HG02943 (cell line): ENCODE data around the gene ETNK2.

Experiments
- ATAC-seq: cut with Tn5 transposase; IDR thresholded peaks from one replicate; pipeline ENCODE4 v1.9.1; 2021; ENCODE audit warnings: mild to moderate bottlenecking, low read depth, moderate library complexity; ENCODE audit not compliant: unreplicated experiment

Gene ETNK2

DNA sequence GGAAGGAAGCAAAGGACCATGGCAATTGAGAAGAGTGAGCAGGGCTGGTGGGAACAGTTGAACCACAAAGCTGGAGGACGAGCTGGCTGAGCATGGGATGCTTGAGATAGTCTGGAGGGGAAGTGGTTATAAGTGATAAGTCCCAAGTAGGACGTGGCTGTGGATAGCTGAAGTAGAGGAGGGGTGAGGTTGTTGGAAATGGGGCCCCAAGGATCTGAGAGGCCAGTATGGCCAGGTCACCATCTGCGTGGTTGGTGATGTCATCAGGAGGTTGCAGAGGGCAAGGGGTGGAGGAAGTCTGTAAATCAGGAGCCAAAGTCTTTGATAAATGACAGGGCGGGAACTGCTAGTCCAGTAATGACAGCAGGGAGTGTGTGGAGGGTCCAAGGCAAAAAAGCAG is 25.3 kb upstream of the ETNK2 start:
- no peak for ATAC-seq

DNA sequence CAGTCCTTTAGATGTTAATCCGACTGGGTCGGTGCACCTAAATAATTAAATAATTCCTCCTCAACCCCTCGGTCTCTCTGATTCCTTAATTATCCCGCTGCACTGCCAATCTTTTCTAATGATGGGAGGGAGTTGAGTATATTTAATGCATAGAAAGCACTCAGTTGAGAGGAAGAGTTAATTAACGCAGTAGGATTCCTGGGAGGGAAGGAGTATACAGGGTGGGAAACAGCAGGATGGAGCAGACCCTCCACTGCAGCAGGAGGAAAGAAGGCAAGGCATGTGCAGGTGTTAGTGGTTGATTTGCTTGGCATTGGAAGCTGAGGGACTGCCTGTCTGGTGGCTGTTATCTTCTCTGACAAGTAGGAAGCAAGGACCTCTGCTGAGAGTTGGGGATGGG is 24.2 kb upstream of the ETNK2 start:
- no peak for ATAC-seq

DNA sequence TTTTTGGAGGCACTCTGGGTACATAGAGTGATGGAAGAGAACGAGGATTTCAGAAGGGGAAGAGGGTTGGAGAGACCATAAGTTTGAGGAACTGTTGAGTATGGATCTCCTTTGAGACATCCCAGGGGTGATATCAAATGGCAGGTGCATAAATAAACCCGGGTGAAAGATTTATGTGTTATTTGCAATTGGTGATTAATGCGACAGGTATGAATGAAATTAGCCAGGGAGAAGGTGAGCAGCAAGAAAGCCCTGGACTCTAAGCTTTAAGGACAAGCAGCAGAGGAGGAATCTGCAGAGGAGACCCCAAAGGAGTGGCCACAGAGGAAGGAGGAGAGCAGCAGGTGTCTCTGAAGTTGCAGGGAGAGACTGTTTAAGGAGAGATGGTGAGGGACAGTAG is 23.1 kb upstream of the ETNK2 start:
- no peak for ATAC-seq

DNA sequence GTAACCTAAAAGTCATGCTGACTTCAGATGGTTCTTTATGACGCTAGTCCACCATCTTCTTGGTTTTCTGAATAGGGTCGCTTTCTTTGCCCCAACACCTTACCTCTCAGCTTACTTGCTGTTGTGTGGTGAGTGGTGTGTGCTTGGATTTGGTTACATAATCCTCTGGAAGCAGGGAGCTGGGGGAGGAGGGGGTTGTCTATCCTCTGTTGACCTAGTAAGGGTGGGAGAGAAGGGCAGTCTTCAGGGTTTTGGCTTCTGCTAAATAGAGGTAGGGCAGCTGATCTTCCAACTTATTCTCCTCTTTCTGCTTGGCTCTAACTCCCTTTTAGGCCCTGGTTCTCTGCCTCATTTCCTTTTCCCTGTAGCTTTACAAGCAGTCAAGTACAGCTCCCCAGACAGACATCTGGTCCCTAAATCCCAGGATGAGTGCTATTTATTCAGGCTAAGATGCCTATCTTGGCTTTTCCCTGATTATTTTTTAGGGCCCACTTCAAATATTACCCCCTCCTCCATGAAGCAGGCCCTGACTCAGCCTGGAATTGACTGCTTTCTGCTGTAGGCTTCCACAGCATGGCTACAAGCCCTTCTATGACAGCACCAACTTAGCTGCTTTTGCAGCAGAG is 20.7 kb upstream of the ETNK2 start:
- no peak for ATAC-seq

DNA sequence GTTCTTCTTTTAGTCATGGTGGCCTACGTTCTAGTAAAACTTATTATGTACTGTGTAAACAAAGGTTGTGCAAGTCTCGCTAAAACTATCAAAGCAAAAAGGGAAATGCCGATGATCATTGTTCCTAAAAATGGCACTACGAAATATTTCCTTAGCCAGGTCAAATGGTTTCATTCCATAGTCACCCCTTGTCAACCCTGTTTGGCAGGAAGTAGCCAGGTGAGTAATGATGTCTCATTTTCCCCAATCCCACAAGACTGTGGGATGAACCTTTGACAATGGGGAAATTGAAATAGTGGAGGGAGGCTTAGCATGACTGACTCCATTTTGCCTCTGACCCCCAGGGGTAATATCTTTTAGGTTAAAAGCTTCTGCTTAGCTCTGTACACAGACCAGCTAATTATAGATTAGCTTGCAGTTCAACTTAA is 19.9 kb upstream of the ETNK2 start:
- ATAC-seq: no peak

DNA sequence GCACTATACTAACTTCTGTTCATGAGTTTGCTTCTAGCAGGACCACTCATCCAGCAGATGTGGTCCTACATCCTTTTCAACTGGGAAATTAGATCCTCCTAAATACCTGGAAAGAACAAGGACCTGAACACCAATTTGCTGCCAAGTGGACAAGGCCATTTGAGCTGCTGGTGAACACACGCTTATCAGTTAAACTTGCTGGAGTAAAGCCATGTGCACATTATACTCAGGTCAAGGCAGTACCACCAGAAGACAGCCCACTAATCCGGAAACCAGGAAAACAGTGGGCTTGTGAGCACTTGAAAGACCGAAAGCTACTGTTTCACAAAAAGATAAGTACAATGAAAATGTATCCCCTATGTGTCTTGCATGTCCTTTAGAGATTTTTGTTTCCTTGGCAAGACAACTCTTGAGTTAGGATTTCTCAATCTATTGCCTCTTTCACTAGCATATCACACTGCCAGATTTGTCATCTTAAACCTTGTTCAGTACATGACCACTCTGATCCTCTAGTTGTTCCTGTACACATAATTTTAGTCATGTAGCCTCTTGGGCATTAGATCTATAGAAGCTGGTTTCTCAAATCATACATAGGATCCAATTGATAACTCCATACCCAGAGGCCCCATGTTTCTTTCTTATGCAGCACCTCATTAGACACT is 18.8 kb upstream of the ETNK2 start:
- no peak for ATAC-seq

DNA sequence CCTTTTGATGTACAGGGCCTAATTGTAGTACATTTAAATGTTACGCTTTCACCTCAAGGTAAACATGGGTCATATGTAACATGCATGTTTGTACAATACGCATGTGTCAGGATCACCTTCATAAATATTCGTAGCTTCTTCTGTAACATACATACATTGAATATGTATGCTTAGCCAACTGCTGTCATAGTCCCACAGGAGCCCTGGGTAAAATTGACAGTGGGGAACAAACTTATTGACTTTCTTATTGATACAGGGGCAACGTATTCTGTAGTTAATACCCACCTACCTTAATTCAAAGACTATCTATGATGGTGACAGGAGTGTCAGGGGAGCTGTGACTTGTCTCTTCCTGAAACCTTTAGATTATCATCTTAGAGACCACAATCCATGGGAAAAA is 18.0 kb upstream of the ETNK2 start:
- ATAC-seq: no peak

DNA sequence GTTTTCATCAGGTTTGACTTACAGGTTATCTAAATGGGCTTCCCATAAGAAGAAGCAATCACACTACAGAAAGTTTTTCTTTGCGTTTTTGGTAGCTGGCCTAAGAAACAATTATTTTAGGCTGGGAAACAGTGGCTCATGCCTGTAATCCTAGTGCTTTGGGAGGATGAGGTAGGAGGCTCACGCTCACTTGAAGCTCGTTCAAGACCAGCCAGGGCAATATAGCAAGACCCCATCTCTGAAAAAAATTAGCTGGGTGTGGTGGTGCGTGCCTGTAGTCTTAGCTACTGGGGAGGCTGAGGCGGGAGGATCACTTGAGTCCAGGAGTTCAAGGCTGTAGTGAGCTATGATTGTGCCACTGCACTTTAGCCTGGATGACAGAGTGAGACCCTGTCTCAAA is 15.9 kb upstream of the ETNK2 start:
- no peak for ATAC-seq

DNA sequence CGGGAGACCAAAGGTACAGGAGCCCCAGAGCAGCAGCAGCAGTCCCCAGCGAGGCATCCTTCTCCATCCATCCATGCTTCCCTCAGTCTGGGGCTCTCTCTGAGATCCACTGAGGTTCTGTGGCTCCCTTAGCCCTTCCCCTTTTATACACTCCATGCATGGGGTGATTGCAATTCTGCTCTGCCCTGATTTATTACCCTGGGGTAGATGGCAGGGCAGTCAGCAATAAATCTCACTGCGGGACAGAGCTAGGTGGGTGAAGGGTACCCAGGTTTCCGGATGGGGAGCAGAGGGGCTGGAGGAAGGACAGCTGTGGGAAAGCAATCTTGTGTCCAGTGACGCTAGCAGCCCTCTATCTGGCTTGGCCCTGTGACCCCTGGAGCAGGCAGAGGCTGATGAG is 14.4 kb upstream of the ETNK2 start, which contains the start of gene REN:
Gene REN (minus strand): TSS at position 119 of the 400 bp plus-strand sequence. CDS start 44 bp downstream, at position 75.
- no peak for ATAC-seq

DNA sequence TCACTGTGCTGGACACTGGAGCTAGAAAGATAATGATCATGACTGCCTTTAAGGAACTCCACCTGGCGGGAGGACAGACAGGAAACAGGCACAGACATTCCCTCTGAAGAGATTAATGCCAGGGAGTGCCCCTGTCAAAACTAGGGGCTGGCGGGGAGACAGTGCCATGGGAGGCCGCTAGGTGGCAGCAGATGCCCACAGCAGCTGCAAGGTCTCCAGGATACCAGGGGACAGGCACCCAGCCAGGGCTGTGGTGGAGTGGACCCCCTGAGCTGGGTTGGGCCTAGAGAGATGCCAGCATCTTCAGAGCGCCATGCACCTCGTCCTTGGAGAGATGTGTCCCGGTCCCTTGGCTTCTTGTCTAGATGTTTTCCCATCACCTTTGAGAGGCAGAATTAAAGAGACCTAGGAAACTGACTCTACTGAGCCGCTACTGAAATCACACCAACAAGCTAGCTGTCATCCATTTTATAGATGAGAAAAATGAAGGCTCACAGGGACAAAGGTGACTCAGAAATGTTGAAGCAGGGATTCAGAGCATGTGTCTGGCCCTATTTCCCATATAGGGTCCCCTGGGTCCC is 10.7 kb upstream of the ETNK2 start:
- no peak for ATAC-seq

DNA sequence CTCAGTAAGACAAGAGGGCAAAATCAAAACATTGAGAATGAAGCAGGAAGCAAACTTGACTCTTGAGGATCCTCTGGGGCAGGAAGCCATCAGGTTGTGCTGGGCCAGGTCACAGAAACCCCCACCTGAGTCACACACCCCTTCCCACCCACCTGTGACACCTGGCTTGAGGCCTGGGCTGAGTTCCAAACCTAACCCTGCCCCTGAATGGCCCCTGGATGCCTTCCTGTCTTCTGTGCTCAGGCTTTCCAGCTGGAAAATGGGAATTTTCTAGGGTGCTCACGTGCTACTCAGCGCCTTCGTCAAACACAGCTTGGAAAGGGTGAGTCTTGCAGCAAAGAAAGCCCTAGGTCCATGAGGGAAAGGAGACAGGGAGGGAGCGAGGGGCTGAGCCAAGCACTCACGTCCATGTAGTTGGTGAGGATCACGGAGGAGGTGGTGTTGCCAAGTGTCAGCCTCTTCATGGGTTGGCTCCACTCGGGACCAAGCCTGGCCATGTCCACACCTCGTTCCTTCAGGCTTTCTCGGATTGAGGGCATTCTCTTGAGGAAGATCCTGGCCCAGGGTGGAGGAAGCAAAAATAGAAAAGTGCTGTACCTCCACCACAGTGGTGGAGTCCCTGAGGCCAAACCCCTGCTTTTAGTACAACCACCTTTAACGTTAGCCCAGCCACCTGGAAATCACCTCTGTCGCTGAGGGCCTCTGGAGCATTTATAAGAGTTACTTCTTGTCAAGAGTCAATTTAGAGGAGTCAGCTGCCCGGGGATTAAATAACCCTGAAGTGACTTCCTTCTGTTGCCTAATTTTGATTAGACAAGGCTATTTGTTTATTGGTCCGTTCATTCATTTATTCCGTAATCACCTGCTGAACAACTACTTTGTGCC is 10.0 kb upstream of the ETNK2 start:
- ATAC-seq: no peak

DNA sequence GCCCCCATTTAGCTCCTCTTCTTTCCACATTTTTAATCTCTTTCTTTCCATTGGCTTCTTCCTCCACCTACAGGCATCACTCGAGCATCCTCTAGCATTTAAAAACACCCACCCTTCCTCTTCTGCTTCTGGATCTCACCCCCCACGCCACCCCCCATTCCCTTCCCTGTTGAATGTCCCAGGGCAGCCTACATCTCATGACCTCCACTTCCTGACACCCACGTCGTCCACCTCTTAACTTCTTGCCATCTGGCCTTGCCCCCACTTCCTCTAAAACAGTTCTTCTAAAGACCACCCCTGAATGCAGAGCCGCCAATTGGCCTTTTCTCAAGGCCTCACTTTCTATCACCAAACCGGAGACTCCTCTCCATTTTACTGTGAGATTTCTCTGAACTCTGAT is 6.1 kb upstream of the ETNK2 start:
- ATAC-seq: no peak

DNA sequence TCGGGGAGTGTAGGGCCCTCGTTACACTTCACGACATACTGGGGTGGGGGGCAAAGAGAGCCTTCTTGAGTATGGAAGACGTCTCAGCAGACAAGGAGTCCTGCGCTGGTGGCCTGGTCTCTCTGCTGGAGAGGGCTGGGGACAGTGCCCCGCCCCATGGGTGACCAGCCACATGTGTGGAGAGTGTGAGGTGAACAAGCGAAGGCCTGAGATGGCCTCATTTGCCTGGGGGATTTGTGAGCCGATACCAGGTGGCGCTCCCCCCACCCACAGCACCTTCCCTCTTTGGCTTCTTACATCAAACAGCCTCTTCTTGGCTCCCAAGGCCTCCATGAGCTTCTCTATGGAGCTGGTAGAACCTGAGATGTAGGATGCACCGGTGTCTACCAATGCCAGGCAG is 4.0 kb upstream of the ETNK2 start:
- ATAC-seq: no peak

DNA sequence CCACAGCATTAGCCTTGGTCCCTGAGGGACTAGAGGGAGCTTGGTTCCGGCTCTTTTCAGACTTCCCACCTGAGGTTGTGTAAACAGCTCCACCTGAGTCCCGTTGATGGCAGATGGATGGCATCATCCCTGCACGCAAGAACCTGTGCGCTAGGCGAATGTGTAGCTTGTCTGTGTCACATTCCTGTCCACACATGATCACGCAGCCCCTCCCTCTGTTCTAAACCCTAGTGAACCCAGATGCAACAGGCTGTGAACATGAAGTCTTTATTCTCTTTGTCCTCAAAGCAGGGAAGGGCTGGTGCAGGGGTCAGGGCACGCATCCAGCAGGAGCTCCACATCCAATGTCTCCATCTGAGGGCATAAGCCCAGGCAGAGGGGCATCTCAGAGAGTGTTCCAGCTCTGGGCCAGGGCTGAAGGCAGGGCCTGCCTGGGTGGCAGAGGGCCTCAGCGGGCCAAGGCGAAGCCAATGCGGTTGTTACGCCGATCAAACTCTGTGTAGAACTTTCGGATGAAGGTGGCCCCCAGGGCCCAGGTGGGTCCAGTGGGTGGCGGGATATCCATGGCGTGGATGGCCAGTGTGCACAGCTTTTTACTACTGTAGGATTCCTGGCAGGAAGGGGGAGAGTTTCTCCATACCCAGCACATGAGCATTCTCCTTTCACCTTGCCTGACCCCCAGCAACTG is 2.9 kb upstream of the ETNK2 start:
- ATAC-seq: no peak

DNA sequence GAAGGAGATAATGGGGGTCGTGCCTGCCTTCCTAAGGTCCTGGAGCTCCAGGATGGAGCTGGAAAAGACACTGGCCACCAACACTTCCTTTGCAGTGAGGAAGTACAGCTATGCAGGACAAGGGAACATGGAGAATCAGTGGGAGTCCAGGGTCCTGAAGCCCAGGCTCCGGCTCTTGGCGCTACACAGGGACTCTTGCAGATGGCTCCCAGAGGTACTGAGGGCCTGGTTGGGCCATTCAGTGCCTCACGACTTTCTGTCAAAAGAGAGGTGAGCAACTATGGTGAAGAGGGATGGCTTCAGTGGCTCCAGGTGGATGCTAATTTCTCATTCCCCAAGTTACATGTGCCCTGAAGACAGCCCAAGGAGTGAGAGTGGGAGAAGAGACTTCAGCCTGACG is 1.8 kb upstream of the ETNK2 start:
- no peak for ATAC-seq

DNA sequence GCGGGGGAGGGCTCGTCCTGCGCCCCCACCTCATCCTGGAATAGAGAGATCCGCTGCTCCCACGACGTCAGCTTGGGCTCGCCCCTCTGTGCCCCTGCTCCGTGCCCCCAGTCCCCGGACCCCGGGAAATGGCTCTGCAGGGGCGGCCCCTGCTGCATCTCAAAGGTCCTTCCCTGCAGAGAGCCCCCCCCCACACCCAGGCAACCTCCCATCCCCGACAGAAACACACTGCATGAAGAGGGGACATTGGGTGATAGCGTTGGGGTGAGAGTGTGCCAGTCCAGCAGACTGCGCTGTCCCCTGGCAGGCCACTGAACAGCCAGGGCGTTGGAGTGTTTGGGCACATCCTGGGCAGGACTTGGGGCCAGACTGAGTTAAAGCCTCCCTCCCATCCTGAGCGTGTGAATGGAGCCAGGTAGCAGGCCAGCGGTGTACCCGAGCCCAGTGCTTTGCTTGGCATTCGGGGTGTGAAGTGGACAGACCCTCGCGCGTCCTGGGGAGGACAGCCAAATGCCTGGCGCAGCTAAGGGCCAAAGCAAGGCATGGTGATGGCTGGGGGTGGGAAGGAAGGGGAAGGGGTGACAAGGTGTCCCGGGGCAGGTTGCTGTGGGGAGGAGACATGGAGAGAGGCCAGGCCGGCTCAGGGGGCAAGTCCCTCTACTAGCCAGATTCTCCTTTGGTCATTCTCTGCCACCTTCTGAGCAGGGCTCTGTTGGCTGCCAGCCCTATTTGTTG is 633 bp upstream of the ETNK2 start:
- no peak for ATAC-seq

DNA sequence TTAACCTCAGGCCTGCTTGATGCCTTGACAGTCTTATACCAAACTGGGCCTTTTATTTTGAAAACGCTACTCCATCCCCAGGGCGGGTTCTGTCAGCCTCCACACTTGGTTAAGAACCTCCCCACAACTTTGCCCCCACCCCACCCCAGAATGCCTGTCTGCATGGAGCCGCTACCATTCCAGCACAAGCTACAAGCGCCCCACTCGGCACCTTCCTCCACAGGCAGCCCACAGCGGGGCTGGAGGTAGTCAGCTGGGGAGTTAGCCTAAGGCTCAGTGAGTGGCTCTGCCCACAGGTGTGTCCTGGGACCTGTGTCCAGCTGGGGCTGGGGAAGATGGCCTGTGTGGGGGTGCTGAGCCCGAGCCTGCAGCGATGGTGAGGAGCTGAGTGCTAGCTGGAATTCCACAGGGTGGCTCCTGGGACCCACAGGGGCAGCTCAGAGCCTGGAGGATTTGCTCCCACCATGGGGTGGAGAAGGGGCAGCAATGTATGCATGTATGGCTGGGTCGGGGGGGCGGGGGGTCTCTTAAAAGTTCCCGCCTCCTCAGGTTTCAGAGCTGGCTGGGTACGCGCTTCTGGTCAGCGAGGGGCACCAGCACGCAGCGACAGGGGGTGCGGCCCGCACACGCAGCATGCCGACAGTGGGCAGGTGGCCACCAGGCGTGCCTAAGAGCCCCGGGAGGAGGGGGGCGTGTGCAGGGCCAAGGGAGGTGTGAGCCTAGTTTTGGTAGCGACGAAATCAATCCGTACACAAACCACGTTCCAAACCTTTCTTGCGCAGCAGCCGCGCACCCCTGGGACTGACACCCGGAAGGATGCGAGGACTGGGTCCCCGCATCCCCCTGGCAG is 917 bp downstream of the ETNK2 start:
- no peak for ATAC-seq

DNA sequence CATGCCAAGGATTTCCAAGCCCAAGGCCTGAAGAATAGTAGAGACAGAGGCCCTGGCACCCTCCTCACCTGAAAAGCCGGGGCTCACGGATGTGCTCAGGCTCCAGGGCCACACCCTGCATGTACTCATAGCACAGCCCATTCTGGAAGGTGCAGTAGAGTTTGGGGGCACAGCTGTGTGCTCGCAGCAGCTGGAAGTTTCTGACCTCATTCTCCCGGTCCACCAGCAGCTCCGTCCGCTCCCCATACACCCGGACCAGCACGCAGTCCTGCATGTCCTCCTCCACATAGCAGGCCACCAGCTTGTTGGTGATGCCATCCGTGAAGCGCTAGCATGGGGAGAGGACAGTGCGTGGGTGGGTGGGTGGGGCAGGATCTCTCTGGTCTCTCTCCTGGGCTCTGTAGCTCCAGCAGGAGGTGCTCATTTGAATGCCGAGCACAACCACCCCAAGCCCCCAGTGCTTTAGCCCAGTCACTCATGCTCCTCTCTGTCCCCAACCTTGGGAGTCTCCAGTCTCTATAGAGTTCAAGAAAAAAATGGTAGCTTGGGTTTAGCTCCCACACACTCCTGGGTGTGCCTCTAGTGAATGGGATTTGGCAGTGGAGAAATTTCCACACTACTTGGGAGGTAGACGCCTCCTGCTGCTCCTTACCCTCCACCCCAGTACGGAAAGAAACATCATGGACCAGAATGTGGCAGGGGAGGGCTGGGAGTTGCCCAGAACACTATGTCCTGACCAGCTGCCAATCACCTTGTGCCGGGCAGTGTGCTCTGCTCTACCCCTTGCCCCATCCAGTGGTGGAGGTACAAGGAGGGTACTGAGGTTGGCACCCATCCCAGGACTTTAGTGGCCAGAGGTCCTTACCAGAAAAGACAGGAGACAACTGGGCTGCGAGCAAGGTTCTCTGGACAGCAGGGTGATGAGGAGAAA is 1.9 kb downstream of the ETNK2 start:
- ATAC-seq: no peak
